CD4-positive, alpha-beta T cell treated with Interleukin-4 for 4 hours (primary cell): ENCODE data around the gene ACTR6.
"Not testable (repeated sequence)": the region's sequence is repeated elsewhere in the genome, so short reads cannot be mapped to it uniquely, and the experiment has no call there.

Experiments used
- DNase-seq: peaks from one replicate; pipeline ENCODE4 v3.0.0-alpha.2; 2020

The ACTR6 gene

GRCh38 chr12:100185361-100185894 lies 15.2 kb upstream of the ACTR6 start:
- DNase-seq, result no peak

GRCh38 chr12:100186071-100186470 lies 14.5 kb upstream of the ACTR6 start:
- DNase-seq, result no peak

GRCh38 chr12:100187068-100187467 lies 13.5 kb upstream of the ACTR6 start:
- DNase-seq, result no peak

- no peak for DNase-seq
Measured at GRCh38 chr12:100187857-100188519, 12.6 kb upstream of the ACTR6 start.

- not testable (repeated sequence) for DNase-seq
Measured at GRCh38 chr12:100188888-100189635, 11.6 kb upstream of the ACTR6 start.

- DNase-seq, result no peak
Measured at GRCh38 chr12:100189636-100190394, 10.8 kb upstream of the ACTR6 start.

GRCh38 chr12:100193085-100193484 lies 7.5 kb upstream of the ACTR6 start:
- no peak for DNase-seq

GRCh38 chr12:100197486-100197885 lies 3.1 kb upstream of the ACTR6 start:
- no peak for DNase-seq

- no peak for DNase-seq
Measured at GRCh38 chr12:100199023-100199346, 1.6 kb upstream of the ACTR6 start.

- DNase-seq, result peak; percentile 75
Measured at GRCh38 chr12:100199347-100200149, 1.1 kb upstream of the ACTR6 start.

GRCh38 chr12:100201604-100202423 lies 1.2 kb downstream of the ACTR6 start:
- no peak for DNase-seq

GRCh38 chr12:100207311-100207710 lies 6.7 kb downstream of the ACTR6 start:
- DNase-seq, result no peak

GRCh38 chr12:100208834-100209233 lies 8.2 kb downstream of the ACTR6 start:
- no peak for DNase-seq

- no peak for DNase-seq
Measured at GRCh38 chr12:100211698-100212097, 11.1 kb downstream of the ACTR6 start.

- DNase-seq, result no peak
Measured at GRCh38 chr12:100213016-100213891, 12.6 kb downstream of the ACTR6 start.

GRCh38 chr12:100214518-100214917 lies 13.9 kb downstream of the ACTR6 start:
- no peak for DNase-seq

GRCh38 chr12:100215209-100215608 lies 14.6 kb downstream of the ACTR6 start:
- no peak for DNase-seq

GRCh38 chr12:100216337-100216736 lies 15.7 kb downstream of the ACTR6 start:
- no peak for DNase-seq

GRCh38 chr12:100219328-100220109 lies 18.9 kb downstream of the ACTR6 start:
- DNase-seq, result no peak

GRCh38 chr12:100221523-100221922 lies 20.9 kb downstream of the ACTR6 start:
- DNase-seq, result no peak
